Neural progenitor cell (in vitro differentiated cells): ENCODE measurements around the gene LRRC45.

ENCODE experiments used
- EZH2 ChIP-seq: fragments of 200-600 bp; sonication (generic); IDR thresholded peaks from 2 replicates; pipeline ENCODE4 v1.6.1; 2017; ENCODE audit warnings: antibody characterized with exemption, mild to moderate bottlenecking, moderate library complexity
- EZH2phosphoT487 ChIP-seq: fragments of 200-600 bp; sonication (generic); IDR thresholded peaks from 2 replicates; pipeline ENCODE4 v1.6.1; 2017; ENCODE audit warnings: antibody characterized with exemption
- TF ChIP-seq, protein P1 (sequence below): fragments of 200-600 bp; sonication (generic); IDR thresholded peaks from 2 replicates; pipeline ENCODE4 v1.5.1; 2017; ENCODE audit warnings: antibody characterized with exemption, mild to moderate bottlenecking

DNA sequence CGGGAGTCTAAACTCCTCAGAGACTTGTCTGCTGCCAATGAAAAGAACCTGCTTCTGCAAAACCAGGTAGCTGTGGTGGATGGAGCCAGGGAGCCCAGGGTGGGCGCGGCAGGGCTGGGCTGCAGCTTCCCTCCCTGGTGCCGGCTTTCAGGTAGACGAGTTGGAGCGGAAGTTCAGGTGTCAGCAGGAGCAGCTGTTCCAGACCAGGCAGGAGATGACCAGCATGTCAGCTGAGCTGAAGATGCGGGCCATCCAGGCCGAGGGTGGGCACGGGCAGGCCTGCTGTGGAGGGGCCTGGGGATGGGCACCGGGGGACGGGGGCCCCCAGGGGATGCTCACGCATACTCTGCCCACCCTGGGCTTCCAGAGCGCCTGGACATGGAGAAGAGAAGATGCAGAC is 5.1 kb downstream of the LRRC45 start:
- no peak for TF ChIP-seq EZH2
- TF ChIP-seq, protein P1, sequence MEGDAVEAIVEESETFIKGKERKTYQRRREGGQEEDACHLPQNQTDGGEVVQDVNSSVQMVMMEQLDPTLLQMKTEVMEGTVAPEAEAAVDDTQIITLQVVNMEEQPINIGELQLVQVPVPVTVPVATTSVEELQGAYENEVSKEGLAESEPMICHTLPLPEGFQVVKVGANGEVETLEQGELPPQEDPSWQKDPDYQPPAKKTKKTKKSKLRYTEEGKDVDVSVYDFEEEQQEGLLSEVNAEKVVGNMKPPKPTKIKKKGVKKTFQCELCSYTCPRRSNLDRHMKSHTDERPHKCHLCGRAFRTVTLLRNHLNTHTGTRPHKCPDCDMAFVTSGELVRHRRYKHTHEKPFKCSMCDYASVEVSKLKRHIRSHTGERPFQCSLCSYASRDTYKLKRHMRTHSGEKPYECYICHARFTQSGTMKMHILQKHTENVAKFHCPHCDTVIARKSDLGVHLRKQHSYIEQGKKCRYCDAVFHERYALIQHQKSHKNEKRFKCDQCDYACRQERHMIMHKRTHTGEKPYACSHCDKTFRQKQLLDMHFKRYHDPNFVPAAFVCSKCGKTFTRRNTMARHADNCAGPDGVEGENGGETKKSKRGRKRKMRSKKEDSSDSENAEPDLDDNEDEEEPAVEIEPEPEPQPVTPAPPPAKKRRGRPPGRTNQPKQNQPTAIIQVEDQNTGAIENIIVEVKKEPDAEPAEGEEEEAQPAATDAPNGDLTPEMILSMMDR: no peak
- TF ChIP-seq EZH2phosphoT487: no peak
